IPS DF 6.9 (cell line): ENCODE measurements around the gene ASB16.

Experiments used
- DNase-seq: peaks from one replicate; pipeline ENCODE4 v3.0.0-alpha.2; 2013; ENCODE audit warnings: low read depth, low spot score
- H3K27ac ChIP-seq: one replicate; pipeline ENCODE4 v1.5.1; 2013; ENCODE audit warnings: low read length, control low read depth
- H3K27me3 ChIP-seq: 2 replicates; pipeline ENCODE4 v1.6.1; 2013; ENCODE audit warnings: mild to moderate bottlenecking, low read length; ENCODE audit not compliant: control insufficient read depth, insufficient read depth
- H3K36me3 ChIP-seq: 2 replicates; pipeline ENCODE4 v1.6.1; 2013; ENCODE audit warnings: low read length; ENCODE audit not compliant: control insufficient read depth, insufficient read depth
- H3K4me1 ChIP-seq: 2 replicates; pipeline ENCODE4 v1.6.1; 2013; ENCODE audit warnings: low read length; ENCODE audit not compliant: control insufficient read depth, insufficient read depth
- H3K4me3 ChIP-seq: 2 replicates; pipeline ENCODE4 v1.5.1; 2013; ENCODE audit warnings: mild to moderate bottlenecking, low read length
- H3K9me3 ChIP-seq: 2 replicates; pipeline ENCODE4 v1.6.1; 2013; ENCODE audit warnings: low read length, inconsistent platforms; ENCODE audit not compliant: control insufficient read depth, insufficient read depth
- WGBS: extraction: QIAGEN DNeasy Blood & Tissue Kit; methylation state at CpG from one replicate; pipeline ENCODE4 v1.1.7; 2013; ENCODE audit warnings: mixed read lengths, missing lambda C conversion rate; ENCODE audit not compliant: insufficient read length, insufficient coverage; 5-methylcytosine and 5-hydroxymethylcytosine counted together

Gene ASB16

DNA sequence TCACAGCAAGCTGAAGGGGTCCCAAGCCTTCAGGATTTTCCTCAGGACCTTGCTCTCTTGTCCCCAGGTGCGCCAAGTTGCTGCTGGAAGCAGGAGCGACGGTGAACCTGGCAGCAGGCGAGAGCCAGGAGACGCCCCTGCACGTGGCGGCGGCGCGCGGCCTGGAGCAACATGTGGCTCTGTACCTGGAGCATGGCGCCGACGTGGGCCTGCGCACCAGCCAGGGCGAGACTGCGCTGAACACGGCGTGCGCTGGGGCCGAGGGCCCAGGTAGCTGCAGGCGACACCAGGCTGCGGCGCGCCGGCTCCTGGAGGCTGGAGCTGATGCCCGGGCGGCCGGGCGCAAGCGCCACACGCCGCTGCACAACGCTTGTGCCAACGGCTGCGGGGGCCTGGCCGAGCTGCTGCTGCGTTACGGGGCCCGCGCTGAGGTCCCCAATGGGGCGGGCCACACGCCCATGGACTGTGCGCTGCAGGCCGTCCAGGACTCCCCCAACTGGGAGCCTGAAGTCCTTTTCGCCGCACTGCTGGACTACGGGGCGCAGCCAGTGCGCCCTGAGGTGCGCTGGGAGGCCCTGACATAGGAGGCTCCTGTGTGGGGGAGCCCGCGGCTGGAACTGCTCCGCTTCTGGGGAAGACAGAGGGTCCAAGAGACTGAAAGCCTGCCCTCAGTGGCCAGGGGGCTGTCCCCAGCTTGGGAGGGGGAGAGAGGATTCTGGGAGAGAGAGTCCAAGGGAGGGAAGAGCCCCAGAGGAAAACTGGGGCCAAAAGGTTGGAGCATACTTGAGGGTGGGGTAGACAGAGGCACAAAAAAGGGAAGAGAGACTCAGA lies 6.4 kb downstream of the ASB16 start:
- DNase-seq: no peak
- peaks cover 16% of the 10 kb centered on the region for H3K36me3 ChIP-seq
- no peaks in the 10 kb centered on the region for H3K9me3 ChIP-seq
- no peaks in the 10 kb centered on the region for H3K4me1 ChIP-seq
- H3K27me3 ChIP-seq: no peaks in the 10 kb centered on the region
- H3K27ac ChIP-seq: no peak overlapping the region
- no peak overlapping the region; the same call in 1 of the 2 replicates for H3K4me3 ChIP-seq
- WGBS: no CpG with 5 or more reads among the region's 54 CpGs

DNA sequence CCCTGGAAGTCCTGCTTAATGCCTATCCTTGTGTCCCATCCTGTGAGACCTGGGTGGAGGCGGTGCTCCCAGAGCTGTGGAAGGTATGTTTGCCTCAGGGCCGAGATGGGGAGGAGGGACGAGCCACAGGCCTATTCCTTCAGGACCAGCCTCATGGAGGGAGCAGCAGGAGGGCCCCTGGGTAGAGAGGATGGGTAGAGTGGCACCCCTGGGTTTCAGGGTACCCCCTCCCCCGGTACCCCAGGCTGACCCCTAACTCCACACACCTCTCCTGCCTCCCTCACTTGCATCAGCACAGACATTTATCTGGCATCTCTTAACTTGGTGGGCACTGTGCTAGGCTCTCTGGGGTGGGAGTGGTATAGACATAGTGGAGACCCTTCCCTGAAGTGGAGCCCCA lies 7.1 kb downstream of the ASB16 start:
- no CpG with 5 or more reads among the region's 4 CpGs for WGBS
- Histone ChIP-seq H3K4me1 (no peaks in the 10 kb centered on the region), H3K4me3 (no peak overlapping the region), H3K27ac (no peak overlapping the region), H3K36me3 (peaks cover 24% of the 10 kb centered on the region), H3K27me3 (no peaks in the 10 kb centered on the region), H3K9me3 (no peaks in the 10 kb centered on the region)
- DNase-seq: no peak

DNA sequence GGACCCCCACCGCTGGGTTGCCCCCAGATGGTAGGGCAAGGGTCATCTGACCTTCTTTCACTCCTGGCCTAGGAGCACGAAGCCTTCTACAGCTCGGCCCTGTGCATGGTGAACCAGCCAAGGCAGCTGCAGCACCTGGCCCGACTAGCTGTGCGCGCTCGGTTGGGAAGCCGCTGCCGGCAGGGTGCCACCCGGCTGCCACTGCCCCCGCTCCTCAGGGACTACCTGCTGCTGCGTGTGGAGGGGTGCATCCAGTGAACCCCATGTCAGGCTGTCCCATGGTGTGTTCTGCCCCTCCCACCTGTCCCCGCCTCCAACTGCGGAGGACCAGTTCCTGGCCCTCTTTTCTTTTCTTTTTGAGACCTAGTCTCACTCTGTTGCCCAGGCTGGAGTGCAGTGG lies 7.6 kb downstream of the ASB16 start:
- Histone ChIP-seq H3K36me3 (peaks cover 26% of the 10 kb centered on the region), H3K4me1 (no peaks in the 10 kb centered on the region), H3K9me3 (no peaks in the 10 kb centered on the region), H3K27ac (no peak overlapping the region), H3K27me3 (no peaks in the 10 kb centered on the region), H3K4me3 (no peak overlapping the region)
- no peak for DNase-seq
- whole genome bisulfite sequencing: no CpG with 5 or more reads among the region's 14 CpGs

DNA sequence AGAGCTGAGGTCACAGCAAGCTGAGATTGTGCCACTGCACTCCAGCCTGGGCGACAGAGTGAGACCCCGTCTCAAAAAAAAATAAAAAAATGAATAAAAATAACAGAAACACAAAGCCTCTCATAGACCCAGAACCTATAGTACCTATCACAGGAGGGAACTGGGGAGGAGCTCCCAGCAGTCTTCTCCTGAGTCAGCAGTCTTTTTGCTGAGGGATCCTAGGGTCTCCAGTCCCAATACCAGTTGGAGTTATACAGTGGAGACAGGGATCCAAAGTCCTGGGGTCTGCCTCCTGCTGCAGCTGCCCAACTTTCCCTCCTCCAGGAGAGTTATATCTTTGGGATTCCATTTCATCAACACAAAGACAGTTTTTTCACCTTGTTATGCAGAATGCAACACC lies 12.5 kb downstream of the ASB16 start:
- WGBS: no CpG with 5 or more reads among the region's 2 CpGs
- DNase-seq: no peak
- H3K27me3 ChIP-seq: no peaks in the 10 kb centered on the region
- peaks cover 20% of the 10 kb centered on the region for H3K36me3 ChIP-seq
- H3K4me3 ChIP-seq: no peak overlapping the region
- no peaks in the 10 kb centered on the region for H3K4me1 ChIP-seq
- H3K27ac ChIP-seq: no peak overlapping the region
- H3K9me3 ChIP-seq: no peaks in the 10 kb centered on the region

DNA sequence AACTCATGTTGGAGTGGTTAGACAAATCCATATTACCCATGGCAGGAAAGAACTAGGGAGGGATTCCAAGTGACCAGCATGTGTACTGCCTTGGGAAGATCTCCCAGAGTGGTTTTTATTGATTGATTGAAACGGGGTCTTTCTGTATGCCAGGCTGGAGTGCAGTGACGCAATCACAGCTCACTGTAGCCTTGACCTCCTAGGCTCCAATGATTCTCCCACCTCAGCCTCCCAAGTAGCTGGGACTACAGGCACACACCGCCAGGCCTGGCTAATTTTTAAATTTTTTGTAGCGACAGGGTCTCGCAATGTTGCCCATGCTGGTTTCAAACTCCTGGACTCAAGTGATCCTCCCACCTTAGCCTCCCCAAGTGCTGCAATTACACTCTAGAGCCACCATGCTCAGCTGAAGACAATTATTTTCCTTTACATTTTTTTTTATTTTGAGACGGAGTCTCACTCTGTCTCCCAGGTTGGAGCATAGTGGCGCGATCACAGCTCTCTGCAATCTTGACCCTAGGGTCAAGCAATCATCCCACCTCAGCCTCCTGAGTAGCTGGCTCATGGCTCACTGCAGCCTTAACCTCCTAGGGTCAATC lies 13.8 kb downstream of the ASB16 start:
- peaks cover 16% of the 10 kb centered on the region for H3K36me3 ChIP-seq

DNA sequence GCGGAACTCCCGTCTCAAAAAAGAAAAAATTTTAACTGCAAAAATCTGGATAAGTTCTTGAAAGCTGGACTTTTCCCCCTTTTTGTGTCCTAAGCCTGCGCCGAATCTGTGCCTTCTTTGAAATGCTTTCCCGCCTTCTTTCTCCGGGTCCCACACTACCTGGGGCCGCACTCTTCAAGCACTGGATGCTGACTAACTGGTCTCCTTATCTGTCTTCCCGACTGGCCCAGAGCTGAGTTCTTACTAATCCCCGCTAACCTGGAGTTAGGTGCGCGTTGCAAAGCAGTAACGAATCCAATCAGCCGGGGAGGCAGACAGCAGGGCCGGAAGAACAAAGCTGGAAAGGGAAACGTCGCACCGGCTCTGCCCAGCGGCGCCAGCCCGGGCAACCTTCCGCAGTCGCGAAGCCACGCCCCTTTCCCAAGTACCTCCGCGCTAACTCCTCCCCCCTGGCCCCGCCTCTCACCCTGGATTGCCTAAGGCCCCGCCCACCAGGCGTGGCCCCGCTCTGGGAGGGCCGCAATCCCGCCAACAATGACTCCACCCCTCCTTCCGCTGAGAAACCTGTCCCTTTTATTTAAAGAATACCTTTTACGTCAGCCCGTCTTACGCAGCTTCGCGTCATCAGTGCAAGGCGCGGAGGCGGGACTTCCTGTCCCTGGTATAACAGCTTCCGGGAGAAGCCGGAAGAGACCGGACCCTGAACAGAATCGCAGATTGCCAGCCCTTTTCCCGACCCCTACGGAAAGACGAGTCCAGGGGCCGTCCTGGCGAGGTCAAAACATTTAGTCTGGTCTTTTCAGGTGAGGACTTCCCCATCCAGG lies 16.0 kb downstream of the ASB16 start, which contains the start of gene TMUB2:
TMUB2 (plus strand) TSS at position 666 of the 824 bp plus-strand sequence. CDS start 737 bp downstream, outside the sequence.
- no peaks in the 10 kb centered on the region for H3K27me3 ChIP-seq
- WGBS: no CpG with 5 or more reads among the region's 50 CpGs
- H3K4me3 ChIP-seq: peak within 1 kb of the TSS; percentile 97
- H3K4me1 ChIP-seq: no peaks in the 10 kb centered on the region
- DNase-seq: peak; percentile 94
- H3K36me3 ChIP-seq: peaks cover 19% of the 10 kb centered on the region
- no peak within 1 kb of the TSS for H3K27ac ChIP-seq
- H3K9me3 ChIP-seq: no peaks in the 10 kb centered on the region

More for the DNA sequence above, 13.8 kb downstream of the ASB16 start:
- Histone ChIP-seq H3K27me3 (no peaks in the 10 kb centered on the region), H3K27ac (no peak overlapping the region), H3K9me3 (no peaks in the 10 kb centered on the region), H3K4me3 (no peak overlapping the region), H3K4me1 (no peaks in the 10 kb centered on the region)
- no peak for DNase-seq
- WGBS: no CpG with 5 or more reads among the region's 8 CpGs

DNA sequence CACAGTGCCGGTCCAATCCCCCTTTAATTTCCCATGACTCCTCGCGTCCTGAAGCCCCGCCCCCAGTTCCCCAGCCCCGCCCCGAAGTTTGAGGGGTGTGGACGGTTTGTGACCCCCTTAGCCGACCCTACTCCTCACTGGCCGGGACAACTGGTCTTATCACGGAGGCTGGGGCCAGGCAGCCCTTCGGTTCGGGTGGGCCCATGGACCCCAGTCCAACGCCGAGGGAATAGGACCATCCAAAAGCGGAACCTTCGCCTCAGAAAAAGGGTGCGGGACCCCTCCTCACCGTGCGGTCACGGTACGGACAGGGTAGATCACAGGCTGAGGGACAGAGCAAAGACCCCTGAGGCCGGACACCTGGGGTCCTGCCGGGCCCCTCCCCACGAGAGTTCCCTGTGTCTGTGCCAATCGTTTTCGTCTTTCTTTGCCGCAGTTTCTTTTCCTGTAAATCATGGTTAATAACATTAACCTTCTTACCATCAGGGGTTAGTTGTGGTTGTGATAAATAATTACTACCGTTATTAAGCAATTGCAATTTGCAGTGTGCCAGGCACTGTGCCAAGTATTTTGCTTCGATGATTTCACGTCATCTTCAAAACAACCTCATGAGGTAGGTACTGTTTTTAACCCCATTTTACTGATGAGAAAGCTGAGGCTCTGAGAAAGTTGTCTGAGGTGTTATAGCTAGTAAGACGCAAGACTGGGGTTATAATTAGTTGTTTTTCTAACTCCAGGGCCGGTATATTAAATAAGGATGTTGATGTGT lies 16.8 kb downstream of the ASB16 start:
- Histone ChIP-seq H3K36me3 (peaks cover 12% of the 10 kb centered on the region), H3K27me3 (no peaks in the 10 kb centered on the region), H3K4me1 (no peaks in the 10 kb centered on the region), H3K27ac (no peak overlapping the region), H3K9me3 (no peaks in the 10 kb centered on the region), H3K4me3 (peak overlapping the region; percentile 66)
- no peak for DNase-seq
- no CpG with 5 or more reads among the region's 32 CpGs for WGBS

DNA sequence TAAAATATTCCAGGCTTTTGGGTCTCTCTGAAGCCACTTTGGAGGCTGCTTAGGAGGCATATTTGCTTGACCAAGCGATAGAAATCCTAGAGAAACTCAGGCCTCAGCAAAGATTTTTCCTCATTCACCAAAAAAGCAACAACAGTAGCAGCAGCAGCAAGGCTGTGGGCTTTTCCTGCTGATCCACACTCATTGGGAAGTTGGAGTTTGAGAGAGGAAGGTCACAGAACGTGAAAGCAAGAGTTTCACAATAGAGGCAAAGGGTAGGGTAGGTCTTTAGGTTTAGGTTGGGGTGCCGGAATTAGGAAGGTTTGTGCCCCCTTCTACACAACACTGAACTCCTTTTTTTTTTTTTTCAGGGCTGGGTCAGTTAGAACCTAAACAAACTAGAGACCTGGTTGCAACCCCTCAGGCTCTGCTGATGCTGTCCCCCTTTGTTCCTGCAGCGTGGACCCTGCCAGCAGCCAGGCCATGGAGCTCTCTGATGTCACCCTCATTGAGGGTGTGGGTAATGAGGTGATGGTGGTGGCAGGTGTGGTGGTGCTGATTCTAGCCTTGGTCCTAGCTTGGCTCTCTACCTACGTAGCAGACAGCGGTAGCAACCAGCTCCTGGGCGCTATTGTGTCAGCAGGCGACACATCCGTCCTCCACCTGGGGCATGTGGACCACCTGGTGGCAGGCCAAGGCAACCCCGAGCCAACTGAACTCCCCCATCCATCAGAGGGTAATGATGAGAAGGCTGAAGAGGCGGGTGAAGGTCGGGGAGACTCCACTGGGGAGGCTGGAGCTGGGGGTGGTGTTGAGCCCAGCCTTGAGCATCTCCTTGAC lies 18.3 kb downstream of the ASB16 start:
- H3K4me1 ChIP-seq: peaks cover 3% of the 10 kb centered on the region; the same call in 1 of the 2 replicates
- H3K4me3 ChIP-seq: no peak overlapping the region
- WGBS: no CpG with 5 or more reads among the region's 12 CpGs
- H3K27ac ChIP-seq: no peak overlapping the region
- no peaks in the 10 kb centered on the region for H3K9me3 ChIP-seq
- no peaks in the 10 kb centered on the region for H3K27me3 ChIP-seq
- peaks cover 6% of the 10 kb centered on the region for H3K36me3 ChIP-seq
- DNase-seq: no peak

DNA sequence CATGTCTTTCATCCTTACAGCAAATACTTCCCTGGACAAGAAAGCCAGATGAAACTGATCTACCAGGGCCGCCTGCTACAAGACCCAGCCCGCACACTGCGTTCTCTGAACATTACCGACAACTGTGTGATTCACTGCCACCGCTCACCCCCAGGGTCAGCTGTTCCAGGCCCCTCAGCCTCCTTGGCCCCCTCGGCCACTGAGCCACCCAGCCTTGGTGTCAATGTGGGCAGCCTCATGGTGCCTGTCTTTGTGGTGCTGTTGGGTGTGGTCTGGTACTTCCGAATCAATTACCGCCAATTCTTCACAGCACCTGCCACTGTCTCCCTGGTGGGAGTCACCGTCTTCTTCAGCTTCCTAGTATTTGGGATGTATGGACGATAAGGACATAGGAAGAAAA lies 20.0 kb downstream of the ASB16 start:
- H3K36me3 ChIP-seq: peaks cover 22% of the 10 kb centered on the region
- no peaks in the 10 kb centered on the region for H3K9me3 ChIP-seq
- H3K27me3 ChIP-seq: no peaks in the 10 kb centered on the region
- DNase-seq: no peak
- no peak overlapping the region for H3K4me3 ChIP-seq
- no peak overlapping the region for H3K27ac ChIP-seq
- H3K4me1 ChIP-seq: peaks cover 3% of the 10 kb centered on the region; the same call in 1 of the 2 replicates
- WGBS: no CpG with 5 or more reads among the region's 10 CpGs
